DMS53 (cell line): ENCODE results near the gene DPP9.
"Not testable (repeated sequence)": the region's sequence is repeated elsewhere in the genome, so short reads cannot be mapped to it uniquely, and the experiment has no call there.

Source experiments
- DNase-seq: peaks from one replicate; lab custom pipeline; 2025; lab: John Stamatoyannopoulos, UW

The DPP9 gene

GRCh38 chr19:4738734-4739133 lies 15.1 kb upstream of the DPP9 start:
- DNase-seq: no peak

GRCh38 chr19:4737955-4738600 lies 14.4 kb upstream of the DPP9 start:
- no peak for DNase-seq

GRCh38 chr19:4733755-4734345 lies 10.2 kb upstream of the DPP9 start:
- DNase-seq: no peak

GRCh38 chr19:4732680-4733114 lies 9.1 kb upstream of the DPP9 start:
- peak; percentile 84 for DNase-seq

GRCh38 chr19:4730740-4731171 lies 7.1 kb upstream of the DPP9 start:
- DNase-seq: peak; percentile 45

- no peak for DNase-seq
Observed at GRCh38 chr19:4728871-4729270, 5.2 kb upstream of the DPP9 start.

- peak; percentile 42 for DNase-seq
Observed at GRCh38 chr19:4722671-4723594, 709 bp downstream of the DPP9 start.

GRCh38 chr19:4721196-4721595 lies 2.4 kb downstream of the DPP9 start:
- no peak for DNase-seq

GRCh38 chr19:4720037-4720700 lies 3.5 kb downstream of the DPP9 start:
- no peak for DNase-seq

- no peak for DNase-seq
Observed at GRCh38 chr19:4719499-4719866, 4.2 kb downstream of the DPP9 start.

- DNase-seq: peak; percentile 50
Observed at GRCh38 chr19:4717966-4718701, 5.5 kb downstream of the DPP9 start.

GRCh38 chr19:4717191-4717965 lies 6.3 kb downstream of the DPP9 start:
- peak; percentile 79 for DNase-seq

- DNase-seq: peak; percentile 61
Observed at GRCh38 chr19:4715529-4716221, 8.0 kb downstream of the DPP9 start.

GRCh38 chr19:4715178-4715528 lies 8.5 kb downstream of the DPP9 start:
- not testable (repeated sequence) for DNase-seq

- no peak for DNase-seq
Observed at GRCh38 chr19:4714016-4714415, 9.6 kb downstream of the DPP9 start.

- DNase-seq: no peak
Observed at GRCh38 chr19:4713384-4713951, 10.2 kb downstream of the DPP9 start.

- DNase-seq: no peak
Observed at GRCh38 chr19:4712771-4713170, 10.9 kb downstream of the DPP9 start.

GRCh38 chr19:4711211-4711610 lies 12.4 kb downstream of the DPP9 start:
- DNase-seq: no peak

GRCh38 chr19:4710281-4710600 lies 13.4 kb downstream of the DPP9 start:
- DNase-seq: no peak
